Pons (tissue), 1 donor: ENCODE data around the gene TIAM2.
"Not testable (repeated sequence)": the region's sequence is repeated elsewhere in the genome, so short reads cannot be mapped to it uniquely, and the experiment has no call there.

Source experiments
- DNase-seq: peaks from one replicate; pipeline ENCODE4 v3.0.0-alpha.2; 2016; ENCODE audit warnings: low spot score

The TIAM2 gene

GRCh38 chr6:155200012-155200411, 204.9 kb downstream of the TIAM2 start:
- DNase-seq, result no peak

GRCh38 chr6:155201461-155202226, 206.5 kb downstream of the TIAM2 start:
- no peak for DNase-seq

- DNase-seq, result no peak
Observed at GRCh38 chr6:155207223-155207622, 212.1 kb downstream of the TIAM2 start.

- no peak for DNase-seq
Observed at GRCh38 chr6:155212106-155212505, 217.0 kb downstream of the TIAM2 start.

- DNase-seq, result no peak
Observed at GRCh38 chr6:155212616-155213380, 217.7 kb downstream of the TIAM2 start.

- DNase-seq, result no peak
Observed at GRCh38 chr6:155213611-155214372, 218.7 kb downstream of the TIAM2 start.

- no peak for DNase-seq
Observed at GRCh38 chr6:155215906-155216305, 220.8 kb downstream of the TIAM2 start.

- DNase-seq, result no peak
Observed at GRCh38 chr6:155216312-155217046, 221.4 kb downstream of the TIAM2 start.

GRCh38 chr6:155218711-155219110, 223.6 kb downstream of the TIAM2 start:
- not testable (repeated sequence) for DNase-seq

GRCh38 chr6:155219299-155219698, 224.2 kb downstream of the TIAM2 start:
- DNase-seq, result no peak

- peak; percentile 52 for DNase-seq
Observed at GRCh38 chr6:155219858-155220301, 224.8 kb downstream of the TIAM2 start.

- no peak for DNase-seq
Observed at GRCh38 chr6:155221086-155221485, 226.0 kb downstream of the TIAM2 start.

- no peak for DNase-seq
Observed at GRCh38 chr6:155222506-155222905, 227.4 kb downstream of the TIAM2 start.

GRCh38 chr6:155223646-155224451, 228.7 kb downstream of the TIAM2 start:
- DNase-seq, result no peak

GRCh38 chr6:155224618-155225017, 229.5 kb downstream of the TIAM2 start:
- no peak for DNase-seq

GRCh38 chr6:155227046-155227445, 231.9 kb downstream of the TIAM2 start:
- no peak for DNase-seq

- no peak for DNase-seq
Observed at GRCh38 chr6:155228546-155229166, 233.5 kb downstream of the TIAM2 start.

GRCh38 chr6:155230975-155231374, 235.9 kb downstream of the TIAM2 start:
- not testable (repeated sequence) for DNase-seq

- DNase-seq, result no peak
Observed at GRCh38 chr6:155232848-155233247, 237.7 kb downstream of the TIAM2 start.

GRCh38 chr6:155234167-155234566, 239.1 kb downstream of the TIAM2 start:
- no peak for DNase-seq
